ENCODE results near the gene SORCS2. TPM values are rescaled to one million over a fixed set of nuclear protein-coding genes. Genes with fewer than 3 reads are reported as not detected.

SORCS2 gene
- total RNA-seq, 4 donors from 2014 or later, result 0.07 to 1.2 (median 0.11) TPM

- no peaks in the 10 kb centered on the region for H3K9me3 ChIP-seq
- ATAC-seq (no peak), DNase-seq (no peak)
- no peak overlapping the region for H3K27ac ChIP-seq
- H3K4me1 ChIP-seq, result peaks cover 9 to 12% of the 10 kb centered on the region in 2 donors
- in situ Hi-C loops (cut with MboI; ENCODE audit: low sequenced_read_pairs in 4 of 4), result no loop called here
- no peaks in the 10 kb centered on the region for H3K36me3 ChIP-seq
- intact Hi-C loops (cut with DNase I; ENCODE audit: low total_unique reads), result no loop called here
- TF ChIP-seq POLR2A (IDR thresholded peaks at IDR 0.05) (no peak), CTCF (IDR thresholded peaks at IDR 0.05 in 4 of 5, conservative IDR thresholded peaks at IDR 0.05 in 1 of 5) (no peak)
- H3K27me3 ChIP-seq, result no peaks in the 10 kb centered on the region
- H3K4me3 ChIP-seq, result no peak overlapping the region
Observed at GRCh38 chr4:7360806-7361205, 168.5 kb downstream of the SORCS2 start.

GRCh38 chr4:7361280-7361895 lies 169.1 kb downstream of the SORCS2 start:
- Histone ChIP-seq H3K9me3 (no peaks in the 10 kb centered on the region), H3K4me1 (peaks cover 9 to 13% of the 10 kb centered on the region in 2 donors), H3K4me3 (no peak overlapping the region), H3K27ac (no peak overlapping the region), H3K36me3 (no peaks in the 10 kb centered on the region), H3K27me3 (no peaks in the 10 kb centered on the region)
- in situ Hi-C loops (cut with MboI; ENCODE audit: low sequenced_read_pairs in 4 of 4), result no loop called here
- TF ChIP-seq CTCF (IDR thresholded peaks at IDR 0.05 in 4 of 5, conservative IDR thresholded peaks at IDR 0.05 in 1 of 5) (no peak), POLR2A (IDR thresholded peaks at IDR 0.05) (no peak)
- intact Hi-C loops (cut with DNase I; ENCODE audit: low total_unique reads), result no loop called here
- ATAC-seq, result no peak
- DNase-seq, result no peak

- no peak overlapping the region for H3K4me3 ChIP-seq
- in situ Hi-C loops (cut with MboI; ENCODE audit: low sequenced_read_pairs in 4 of 4), result no loop called here
- no peaks in the 10 kb centered on the region for H3K9me3 ChIP-seq
- H3K36me3 ChIP-seq, result no peaks in the 10 kb centered on the region
- intact Hi-C loops (cut with DNase I; ENCODE audit: low total_unique reads), result no loop called here
- no peak overlapping the region for H3K27ac ChIP-seq
- H3K4me1 ChIP-seq, result peaks cover 9 to 13% of the 10 kb centered on the region in 2 donors
- ATAC-seq (no peak), DNase-seq (no peak)
- TF ChIP-seq POLR2A (IDR thresholded peaks at IDR 0.05), result no peak
- no peak for TF ChIP-seq CTCF (IDR thresholded peaks at IDR 0.05 in 4 of 5, conservative IDR thresholded peaks at IDR 0.05 in 1 of 5)
- H3K27me3 ChIP-seq, result peaks cover 0 to 4% (median 0%) of the 10 kb centered on the region in 3 donors
Observed at GRCh38 chr4:7362341-7362740, 170.0 kb downstream of the SORCS2 start.

- Histone ChIP-seq H3K9me3 (no peaks in the 10 kb centered on the region), H3K36me3 (no peaks in the 10 kb centered on the region), H3K27ac (no peak overlapping the region), H3K27me3 (peaks cover 0 to 4% (median 0%) of the 10 kb centered on the region in 3 donors), H3K4me3 (no peak overlapping the region), H3K4me1 (peaks cover 9 to 13% of the 10 kb centered on the region in 2 donors)
- in situ Hi-C loops (cut with MboI; ENCODE audit: low sequenced_read_pairs in 4 of 4), result no loop called here
- DNase-seq (no peak), ATAC-seq (no peak)
- TF ChIP-seq POLR2A (IDR thresholded peaks at IDR 0.05) (no peak), CTCF (IDR thresholded peaks at IDR 0.05 in 4 of 5, conservative IDR thresholded peaks at IDR 0.05 in 1 of 5) (no peak)
- intact Hi-C loops (cut with DNase I; ENCODE audit: low total_unique reads), result no loop called here
Observed at GRCh38 chr4:7362862-7363430, 170.6 kb downstream of the SORCS2 start.

Measured in gastrocnemius medialis (tissue), 4 donors.